CD4-positive, alpha-beta T cell treated with Interleukin-6 for 4 hours (primary cell): ENCODE measurements around the gene SYTL3.
"Not testable (repeated sequence)": the region's sequence is repeated elsewhere in the genome, so short reads cannot be mapped to it uniquely, and the experiment has no call there.

Source experiments
- DNase-seq: peaks from one replicate; pipeline ENCODE4 v3.0.0-alpha.2; 2020; ENCODE audit warnings: mixed read lengths

SYTL3 gene

DNA sequence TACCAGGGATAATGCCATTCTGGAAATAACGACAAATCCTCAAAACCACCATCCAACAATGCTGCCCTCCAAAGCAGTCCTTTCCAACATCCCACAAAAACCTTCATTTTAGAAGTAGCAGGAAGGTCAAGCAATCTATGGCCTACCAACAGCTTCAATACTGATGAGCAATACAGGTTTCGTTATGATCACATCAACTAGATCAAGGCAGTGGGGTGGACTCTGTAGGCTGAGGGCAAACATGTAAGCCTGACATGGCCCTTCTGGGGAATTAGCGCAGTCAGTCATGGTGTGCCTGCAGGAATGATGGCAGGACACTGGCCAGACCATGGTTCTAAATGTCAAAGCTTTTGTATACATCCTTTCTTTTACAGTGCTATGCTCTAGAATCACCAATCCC, 127.7 kb downstream of the SYTL3 start:
- DNase-seq: no peak

DNA sequence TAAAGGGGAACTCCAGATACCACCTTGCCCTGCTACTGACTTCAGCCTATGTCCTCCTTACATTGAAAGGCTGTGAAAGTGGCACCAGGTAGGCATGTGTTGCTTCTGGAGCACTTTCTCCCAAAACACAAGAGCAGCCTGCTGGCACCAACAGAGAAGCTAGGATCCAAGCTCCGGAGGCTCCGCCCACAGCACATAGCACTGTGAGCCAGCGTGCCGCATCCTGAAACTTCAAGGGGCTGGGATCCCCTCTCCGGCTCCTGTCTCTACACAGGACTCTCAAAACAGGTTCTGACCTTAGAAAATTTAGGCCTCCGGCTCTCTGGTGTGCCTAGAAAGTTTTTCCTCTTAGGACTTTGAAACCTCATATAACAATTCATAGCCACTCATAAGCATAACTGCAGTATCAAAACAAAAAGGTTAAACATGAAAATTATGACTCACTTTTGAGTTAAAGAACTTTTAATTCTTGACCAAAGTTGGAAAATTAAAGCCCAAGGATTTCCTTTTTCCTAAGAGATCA, 128.2 kb downstream of the SYTL3 start:
- DNase-seq: no peak

DNA sequence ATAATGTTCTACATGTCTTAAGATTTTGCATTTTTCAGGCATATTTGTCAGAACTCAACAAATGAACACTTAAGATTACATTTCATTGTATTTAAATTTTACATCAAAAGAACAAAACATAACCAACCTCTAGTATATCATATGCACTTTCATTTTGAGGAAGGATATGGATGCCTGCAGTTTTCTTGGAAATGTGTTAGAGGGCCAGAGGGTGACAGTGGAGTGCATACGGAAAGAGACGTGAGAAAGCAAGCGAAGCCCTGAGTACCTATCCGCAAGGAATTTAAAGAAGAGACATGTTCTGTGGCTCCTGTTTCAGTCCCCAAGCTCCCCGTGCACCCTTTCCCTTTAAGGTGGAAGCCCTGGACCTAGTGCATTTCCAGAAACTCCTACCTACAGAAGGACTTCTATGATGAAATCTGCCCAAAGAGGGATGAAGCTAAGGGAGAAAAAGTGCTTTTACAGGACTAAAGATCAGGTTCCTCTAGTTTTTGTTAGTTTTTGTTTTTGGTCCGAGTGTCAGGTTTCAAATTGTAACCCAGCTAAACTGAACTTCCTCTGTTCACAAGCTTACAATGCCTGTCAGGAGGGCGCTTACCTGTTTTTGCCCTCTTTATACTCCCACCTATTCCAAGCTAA, 130.5 kb downstream of the SYTL3 start:
- no peak for DNase-seq

DNA sequence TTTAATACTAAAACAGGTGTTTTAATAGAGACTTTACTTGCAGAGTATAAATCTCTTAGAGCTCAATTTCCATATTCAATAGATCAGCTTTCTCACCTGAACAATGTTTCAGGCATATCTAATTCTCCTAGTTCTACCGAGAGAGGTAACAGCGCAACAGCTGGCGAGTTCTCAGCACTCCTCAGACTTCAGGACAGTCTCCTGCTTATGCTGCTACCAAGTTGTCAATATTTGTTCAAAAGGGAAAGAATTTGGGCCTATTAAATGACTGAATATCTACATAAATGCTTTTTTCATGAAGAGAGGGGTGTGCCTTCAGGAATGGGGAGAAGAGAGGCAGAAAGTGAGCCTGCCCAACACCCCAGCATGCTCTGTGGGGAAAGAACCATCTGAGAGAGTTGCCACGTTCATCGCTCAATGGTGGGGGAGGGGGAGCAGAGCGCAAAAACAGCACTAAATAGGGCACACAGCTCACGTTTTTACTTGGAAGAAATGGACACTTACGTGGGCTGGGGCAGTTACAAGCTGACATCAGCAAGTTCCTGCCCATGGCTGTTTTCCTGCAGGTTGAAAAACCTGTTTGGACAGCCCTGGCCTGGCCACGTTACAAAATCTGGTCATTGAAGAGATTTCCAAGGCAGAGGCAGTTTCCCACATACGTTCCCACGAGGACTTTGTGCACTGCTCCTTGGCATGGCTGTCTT, 131.3 kb downstream of the SYTL3 start:
- no peak for DNase-seq

DNA sequence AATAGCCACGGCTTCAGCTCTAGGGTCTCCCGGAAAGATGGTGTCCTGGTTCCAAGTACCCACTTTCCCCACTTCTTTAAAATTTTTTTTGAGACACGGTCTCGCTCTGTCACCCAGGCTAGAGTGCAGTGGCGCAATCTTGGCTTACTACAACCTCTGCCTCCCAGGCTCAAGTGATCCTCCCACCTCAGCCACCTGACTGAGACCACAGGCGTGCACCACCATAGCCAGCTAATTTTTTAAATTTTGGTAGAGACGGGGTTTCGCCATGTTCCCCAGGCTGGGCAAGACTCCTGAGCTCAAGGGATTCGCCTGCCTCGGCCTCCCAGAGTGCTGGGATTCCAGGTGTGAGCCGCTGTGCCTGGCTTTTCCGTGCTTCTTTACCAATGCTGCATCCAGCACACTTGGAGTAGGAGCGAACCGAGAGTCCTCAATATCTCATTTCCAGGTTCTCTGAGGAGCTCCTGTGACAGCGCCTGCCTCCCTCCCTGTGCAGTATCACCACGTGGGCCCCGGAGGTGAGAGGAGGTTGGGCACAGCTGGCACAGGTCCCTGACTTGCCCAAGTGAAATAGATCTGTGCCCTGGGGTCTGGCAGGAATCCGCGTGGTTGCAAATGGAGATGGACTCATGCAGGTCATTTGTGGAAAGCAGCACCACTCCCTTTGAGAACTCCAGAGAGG, 132.0 kb downstream of the SYTL3 start:
- DNase-seq: no peak

DNA sequence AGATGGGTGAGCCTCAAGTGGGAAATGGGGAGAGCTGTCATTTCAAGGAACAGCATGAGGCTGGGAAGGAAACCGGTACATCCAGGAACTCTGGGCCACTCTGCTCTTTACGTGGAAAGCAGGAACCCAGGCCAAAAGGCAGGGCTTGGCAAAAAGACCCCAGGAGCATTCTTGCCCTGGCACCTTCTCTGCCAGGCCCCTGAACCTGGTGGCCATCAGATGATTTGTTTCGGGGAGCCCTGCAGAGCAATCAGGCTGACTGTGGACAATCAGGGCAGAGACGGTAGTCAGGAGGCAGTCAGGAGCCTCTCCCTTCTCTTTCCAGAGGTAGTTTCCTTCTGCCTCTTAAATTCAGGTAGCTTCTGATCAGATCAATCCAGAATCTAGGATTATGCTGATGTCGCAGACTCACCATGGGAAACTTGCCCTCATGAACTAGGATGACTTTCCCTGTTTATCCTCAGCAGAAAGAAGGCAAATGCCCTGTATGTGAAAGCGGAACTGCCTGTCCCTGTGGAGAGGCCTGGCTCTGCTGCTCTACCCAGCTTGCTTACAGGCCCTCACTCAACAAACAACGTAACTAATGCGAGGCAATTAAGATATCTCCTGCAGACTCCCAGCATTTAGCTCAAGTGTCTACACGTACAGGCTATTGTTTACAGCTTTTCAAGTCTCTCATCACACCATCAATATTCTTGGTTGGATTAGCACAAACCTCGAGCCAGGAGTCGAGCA, 132.7 kb downstream of the SYTL3 start:
- no peak for DNase-seq

DNA sequence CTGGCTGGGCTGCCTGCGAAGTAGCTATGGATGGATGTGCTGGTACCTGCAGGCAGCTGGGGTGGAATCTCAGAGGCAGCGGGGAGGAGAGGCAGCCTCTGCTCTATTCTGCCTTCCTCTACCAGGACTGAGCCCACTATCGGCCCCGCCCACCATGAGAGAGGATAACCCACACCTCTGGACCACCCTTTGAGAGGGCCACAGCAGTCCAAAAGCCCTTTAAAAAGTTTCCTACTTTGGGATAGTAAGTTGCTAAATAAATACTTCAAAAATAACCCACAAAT, 133.3 kb downstream of the SYTL3 start:
- DNase-seq: no peak

DNA sequence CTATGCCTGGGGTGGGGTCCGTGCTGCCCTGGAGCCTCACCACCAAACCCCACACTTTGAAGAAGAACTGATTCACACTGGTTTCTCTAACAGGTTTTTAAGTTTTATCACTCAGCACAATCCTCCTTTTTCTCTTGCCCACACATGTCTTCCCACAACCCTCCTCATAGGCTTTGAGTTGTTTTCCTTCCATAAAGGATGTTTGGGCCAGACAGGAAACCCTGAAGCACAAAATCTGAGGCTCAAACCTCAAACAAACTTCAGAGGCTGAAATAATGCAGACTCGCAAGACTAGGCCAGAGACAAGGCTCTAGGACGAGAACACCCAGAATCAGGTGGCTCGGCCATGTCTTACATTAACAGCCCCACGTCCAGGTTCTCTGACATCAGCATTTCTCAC, 134.0 kb downstream of the SYTL3 start:
- no peak for DNase-seq

DNA sequence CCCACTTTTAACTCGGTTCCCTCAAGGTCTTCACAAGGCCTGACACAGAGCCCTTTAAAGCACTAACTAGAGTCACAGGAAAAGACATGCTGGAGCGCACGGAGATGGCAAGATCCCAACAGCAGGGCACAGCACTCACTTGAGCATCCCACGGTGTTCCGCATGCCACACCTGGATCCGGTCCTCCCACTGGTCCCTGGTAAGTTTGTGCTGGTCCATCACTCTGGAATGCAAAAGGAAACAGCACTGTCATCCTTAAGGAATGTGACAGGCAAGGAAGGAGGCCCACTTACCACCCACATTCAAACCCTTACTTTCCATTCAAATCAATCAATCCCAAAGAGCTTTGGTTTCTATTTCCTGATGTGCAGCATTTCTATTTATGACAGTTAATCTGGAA, 134.7 kb downstream of the SYTL3 start:
- no peak for DNase-seq

DNA sequence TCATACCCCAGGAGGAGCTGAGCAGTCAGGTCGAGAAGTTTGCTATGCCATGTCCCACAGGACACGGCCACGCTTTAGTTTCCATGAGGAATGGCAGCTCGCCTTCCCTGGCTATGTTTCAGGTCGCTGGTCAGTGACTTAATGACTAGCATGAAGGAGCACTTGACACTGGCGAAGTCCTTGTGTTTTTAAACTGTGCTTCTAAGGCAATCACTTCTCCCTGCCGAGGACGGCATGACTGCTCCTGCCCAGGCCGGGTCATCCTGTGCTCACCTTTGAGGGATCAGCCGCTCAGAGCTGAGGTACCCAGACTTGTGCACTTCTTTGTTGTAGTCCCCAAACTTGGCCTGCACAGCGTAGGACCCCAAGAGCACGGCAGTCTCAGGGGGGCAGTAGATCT, 135.2 kb downstream of the SYTL3 start:
- DNase-seq: no peak

DNA sequence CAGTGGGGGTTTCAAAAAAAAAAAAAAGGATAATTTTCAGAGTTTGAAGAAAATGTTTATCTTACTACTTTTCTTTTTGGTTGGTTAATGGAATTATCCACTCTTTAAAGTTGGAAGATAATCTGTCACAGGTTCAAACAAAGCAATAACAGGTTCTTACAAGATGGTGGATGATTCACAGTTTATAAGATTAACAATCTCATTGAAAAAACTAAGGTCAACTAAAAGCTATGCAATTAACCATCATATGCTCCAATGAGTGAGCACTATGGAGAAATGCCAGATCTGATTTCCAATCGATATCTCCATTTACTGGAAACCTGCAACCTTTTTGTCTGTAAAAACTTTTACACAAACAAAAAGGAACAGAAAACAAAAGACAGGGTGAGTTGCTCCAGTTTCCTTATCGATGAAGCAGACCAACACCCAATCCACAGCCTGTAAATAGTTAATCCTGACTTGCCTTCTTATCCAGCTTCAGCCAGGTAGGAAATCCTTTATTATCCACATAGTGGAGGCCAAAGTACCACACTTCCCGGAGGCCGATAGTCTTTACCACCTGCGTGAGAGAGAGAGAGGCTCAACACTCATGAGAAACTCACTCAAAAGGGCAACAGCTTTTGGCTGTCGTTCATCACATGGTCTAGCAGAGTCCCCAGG, 136.9 kb downstream of the SYTL3 start:
- DNase-seq: no peak

DNA sequence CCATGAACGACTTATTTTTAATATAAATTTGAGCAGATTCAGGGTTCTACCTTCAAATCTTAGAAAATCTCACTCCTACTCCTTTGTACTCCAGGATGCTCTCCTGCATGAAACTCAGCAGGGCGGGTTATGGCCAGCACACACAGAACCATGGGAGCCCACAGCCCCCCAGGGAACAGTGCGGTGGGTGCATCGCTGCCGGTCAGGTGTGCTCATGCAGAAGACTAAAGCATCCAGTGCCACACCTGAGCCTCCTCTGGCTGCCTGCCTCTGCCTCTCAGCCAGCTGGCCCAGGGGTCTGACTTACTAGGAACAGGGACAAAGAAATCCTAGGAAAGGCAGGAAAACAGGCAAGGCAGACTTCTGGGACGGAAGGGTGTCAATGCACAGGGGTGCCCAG, 137.5 kb downstream of the SYTL3 start:
- DNase-seq: no peak

DNA sequence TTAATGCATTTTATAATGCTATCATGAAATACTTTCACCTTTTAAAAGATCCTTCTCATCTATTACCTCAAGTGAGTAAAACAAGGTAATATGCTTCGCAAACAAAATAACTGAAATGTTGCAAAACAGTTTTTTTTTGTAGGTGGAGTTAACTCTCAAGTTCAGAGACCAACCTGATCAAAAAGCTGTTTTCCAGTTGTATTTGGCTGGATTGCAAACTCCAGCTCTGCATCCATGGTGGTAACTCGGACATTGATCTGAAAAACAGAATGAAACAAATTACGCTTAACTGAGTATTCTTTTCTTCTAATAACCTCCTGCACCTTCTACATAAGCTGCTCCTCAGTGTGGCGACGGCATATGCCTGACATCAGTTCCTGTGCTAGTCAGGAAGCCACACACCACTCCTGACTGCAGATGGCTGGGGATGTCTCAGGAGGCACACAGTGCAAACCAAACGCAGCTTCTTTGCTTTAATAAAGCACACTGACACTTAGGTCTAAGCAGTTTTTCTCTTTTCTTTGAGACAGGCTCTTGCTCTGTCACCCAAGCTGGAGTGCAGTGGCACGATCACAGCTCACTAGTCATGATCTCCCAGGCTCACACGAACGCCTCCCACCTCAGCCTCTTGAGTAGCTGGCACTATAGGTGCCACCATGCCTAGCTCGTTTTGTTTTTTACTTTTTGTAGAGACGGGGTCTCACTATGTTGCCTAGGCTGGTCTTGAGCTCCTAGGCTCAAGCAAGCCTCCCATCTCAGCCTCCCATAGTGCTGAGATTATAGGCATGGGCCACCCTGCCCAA, 139.5 kb downstream of the SYTL3 start:
- peak; percentile 69 for DNase-seq

DNA sequence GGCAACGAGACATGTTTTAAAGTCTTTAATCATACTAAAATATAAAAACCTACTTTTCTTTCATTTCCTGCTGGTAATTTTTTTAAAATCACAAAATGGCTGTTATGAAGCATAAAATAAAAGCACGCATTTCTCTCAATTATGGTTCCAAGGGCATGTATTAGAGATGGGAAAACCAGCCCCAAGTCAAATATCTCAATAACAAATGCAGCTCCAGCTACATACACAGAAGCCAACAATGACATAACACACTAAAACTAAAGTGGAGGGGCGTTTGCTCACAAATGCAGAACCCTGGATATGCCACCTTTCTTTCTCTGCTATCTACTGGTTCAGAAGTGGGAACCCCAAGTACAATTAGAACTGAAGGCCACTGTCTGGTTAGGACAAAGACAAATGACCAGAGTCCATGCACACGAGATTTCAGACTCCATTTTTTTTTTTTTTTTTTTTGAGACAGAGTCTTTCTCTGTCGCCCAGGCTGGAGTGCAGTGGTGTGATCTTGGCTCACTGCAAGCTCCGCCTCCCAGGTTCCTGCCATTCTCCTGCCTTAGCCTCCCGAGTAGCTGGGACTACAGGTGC, 141.5 kb downstream of the SYTL3 start:
- no peak for DNase-seq

DNA sequence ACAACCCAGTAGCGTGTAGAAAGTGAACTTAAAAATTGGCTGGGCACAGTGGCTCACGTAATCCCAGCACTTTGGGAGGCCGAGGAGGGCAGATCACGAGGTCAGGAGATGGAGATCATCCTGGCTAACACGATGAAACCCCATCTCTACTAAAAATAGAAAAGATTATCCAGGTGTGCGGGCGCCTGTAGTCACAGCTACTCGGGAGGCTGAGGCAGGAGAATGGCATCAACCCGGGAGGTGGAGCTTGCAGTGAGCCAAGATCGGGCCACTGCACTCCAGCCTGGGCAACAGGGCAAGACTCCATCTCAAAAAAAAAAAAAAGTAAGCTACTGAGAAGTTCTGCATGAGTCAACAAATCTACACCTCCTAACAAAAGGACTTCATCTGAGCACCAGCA, 142.7 kb downstream of the SYTL3 start:
- DNase-seq: not testable (repeated sequence)

DNA sequence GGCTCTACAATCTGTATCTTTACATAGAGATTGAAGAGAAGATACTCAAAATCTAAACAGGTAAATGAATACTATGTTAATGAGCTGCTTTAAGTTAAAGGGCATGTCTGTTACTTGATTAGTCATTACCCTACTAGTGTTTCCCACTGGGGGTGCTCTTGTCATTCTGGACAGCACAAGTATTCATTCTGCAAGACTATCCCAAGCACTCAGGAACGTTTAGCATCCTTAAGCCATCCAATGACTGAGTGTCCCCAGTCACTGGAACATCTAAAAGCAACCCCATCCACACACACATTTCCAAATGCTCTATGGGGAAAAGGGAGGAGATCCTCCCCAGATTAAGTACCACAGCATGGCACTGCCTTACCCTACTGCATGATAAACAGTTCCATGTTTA, 143.6 kb downstream of the SYTL3 start:
- DNase-seq: peak; percentile 48

DNA sequence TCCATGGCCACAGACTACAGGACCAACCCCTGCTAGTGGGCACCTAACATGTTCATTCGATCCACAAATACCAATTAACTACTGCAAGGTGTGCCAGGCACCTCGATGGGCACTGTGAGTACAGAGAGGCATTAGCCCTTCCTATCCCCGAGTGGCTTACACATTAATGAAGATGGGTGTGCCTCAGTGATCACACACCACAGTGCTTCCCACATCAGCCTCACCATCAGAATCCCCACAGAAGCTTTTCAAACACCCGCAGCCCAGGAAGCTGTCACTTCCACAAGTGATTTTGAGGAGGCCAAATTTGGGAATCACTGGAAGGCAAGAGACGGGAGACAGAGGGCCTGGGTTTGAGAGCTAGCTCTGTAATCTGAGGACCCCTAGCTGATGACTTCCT, 145.7 kb downstream of the SYTL3 start:
- no peak for DNase-seq

DNA sequence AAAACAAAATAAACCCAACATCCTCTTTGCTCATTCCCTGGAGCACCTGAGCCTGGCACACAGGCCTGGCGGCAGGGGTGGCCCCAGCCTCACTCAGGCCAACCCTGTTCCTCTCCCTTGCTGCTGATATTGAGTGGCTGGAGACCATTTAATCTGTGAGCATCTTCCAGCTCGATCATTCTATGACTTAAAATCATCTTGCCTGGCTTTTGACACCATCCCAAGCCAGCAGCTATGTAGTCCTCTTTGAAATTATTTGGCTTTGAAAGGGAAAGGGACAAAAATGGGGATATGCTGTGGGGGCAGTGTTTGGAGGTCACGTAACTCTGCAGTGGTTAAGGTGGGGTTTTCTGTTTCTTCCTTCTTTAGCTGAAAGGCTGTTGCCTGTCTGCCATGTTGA, 146.5 kb downstream of the SYTL3 start:
- no peak for DNase-seq

DNA sequence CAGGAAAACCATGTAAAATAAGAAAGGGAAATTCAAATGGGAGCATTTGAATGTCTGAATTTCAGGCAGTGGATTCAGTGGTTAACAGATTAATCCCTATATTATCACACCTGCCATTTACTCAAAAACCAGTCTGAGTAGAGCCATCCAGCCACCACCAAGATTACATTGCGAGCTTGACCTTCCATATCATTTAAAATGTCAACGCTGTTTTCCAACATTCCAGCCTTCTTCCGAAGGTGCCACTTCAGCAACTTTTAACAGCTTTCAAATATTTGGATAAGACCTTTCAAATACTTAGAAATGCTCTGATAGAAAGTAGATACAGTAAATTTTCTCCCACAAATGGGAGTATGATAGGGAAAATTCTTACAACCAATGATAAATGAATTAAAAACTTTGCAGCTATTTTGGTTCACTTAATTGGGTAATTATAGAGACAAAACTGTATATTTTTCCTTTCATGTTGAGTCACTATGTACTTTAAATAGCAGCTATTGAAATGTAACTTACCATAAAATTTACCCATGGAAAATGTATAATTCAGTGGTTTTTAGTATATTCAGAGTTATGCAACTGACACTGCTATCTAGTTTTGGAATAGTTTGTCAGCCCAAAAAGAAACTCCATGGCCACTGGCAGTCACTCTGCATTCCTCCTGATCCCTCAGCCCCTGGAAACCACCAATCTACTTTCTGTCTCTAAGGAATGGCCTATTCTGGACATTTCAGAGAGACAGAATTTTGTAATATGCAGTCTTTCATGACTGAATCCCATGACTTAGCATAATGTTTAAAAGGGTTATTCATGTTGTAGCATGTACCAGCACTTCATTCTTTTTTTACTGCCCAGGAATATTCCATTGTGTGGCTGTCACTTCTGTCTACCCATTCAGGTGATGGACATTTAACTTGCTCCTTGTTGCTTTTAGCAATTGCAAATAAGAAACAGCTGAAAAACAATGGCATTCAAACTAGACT, 147.8 kb downstream of the SYTL3 start:
- DNase-seq: no peak

DNA sequence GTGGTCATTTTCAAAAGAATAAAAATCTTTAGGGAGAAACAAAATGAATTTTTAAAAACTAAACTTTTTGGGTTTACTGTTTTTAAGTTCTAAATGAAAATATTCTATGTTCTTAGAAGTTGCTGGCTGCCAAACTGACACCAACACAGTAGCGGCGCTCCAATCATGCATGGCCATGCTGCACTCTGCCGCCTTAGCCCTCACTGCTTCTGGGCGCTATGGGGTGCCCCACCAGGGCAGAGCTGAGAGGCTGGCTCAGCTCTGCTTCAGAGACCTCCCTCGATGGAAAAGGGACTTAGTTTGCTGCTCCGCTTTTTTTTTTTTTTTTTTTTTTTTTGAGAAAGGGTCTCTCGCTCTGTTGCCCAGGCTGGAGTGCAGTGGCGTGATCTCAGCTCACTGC, 148.5 kb downstream of the SYTL3 start:
- DNase-seq: no peak
